ENCODE results near the gene CSNK1G2.

CSNK1G2 gene

GRCh38 chr19:1990230-1991017, 49.5 kb downstream of the CSNK1G2 start:
- no peak for DNase-seq

GRCh38 chr19:1991018-1991913, 50.3 kb downstream of the CSNK1G2 start:
- DNase-seq = no peak

- DNase-seq = no peak
Observed at GRCh38 chr19:1992759-1993260, 51.8 kb downstream of the CSNK1G2 start.

GRCh38 chr19:1997353-1998233, 56.6 kb downstream of the CSNK1G2 start:
- DNase-seq = no peak

DNA sequence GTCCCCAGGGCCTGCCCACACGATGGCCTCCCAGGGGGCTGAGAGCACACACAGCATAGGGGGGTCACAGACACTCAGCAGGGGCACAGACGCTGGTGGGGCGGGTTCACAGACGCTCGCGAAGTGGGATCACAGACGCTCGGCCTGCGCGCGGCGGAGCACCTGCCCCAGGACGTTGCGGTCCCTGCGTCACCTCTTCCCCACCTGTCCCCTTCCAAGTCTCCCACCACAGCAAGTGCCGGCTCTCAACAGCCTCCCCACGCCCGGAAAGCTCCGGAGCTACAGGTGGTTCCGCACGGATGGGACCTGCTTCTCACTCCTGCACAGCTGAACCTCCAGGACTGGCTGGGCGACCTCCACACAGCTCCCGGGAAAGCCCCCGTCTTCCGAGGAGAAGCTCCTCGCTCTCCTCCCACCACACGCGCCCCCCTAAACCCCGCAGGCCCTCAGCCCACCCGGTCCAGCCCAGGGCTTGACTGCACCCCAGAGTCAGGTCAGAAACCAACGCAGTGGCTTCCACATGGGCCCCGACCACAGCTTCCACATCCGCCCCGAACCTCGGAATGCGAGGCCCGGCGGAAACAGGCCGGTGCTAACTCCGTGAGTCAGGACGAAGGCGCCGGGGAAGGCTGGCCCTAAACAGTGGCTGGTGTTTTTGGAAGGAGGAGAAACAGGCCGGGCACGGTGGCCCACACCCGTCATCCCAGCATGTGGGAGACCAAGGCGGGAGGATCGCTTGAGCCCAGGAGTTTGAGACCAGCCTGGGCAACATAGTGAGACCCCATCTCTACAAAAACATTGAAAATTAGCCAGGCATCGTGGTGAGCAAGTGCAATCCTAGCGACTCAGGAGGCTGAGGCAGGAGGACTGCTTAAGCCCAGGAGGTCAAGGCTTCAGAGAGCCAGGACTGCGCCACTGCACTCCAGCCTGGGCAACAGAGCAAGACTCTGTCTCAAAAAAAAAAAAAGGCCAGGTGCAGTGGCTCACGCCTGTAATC, 58.0 kb downstream of the CSNK1G2 start:
- no peak for DNase-seq

GRCh38 chr19:1999856-2000515, 59.0 kb downstream of the CSNK1G2 start:
- no peak for DNase-seq

DNA sequence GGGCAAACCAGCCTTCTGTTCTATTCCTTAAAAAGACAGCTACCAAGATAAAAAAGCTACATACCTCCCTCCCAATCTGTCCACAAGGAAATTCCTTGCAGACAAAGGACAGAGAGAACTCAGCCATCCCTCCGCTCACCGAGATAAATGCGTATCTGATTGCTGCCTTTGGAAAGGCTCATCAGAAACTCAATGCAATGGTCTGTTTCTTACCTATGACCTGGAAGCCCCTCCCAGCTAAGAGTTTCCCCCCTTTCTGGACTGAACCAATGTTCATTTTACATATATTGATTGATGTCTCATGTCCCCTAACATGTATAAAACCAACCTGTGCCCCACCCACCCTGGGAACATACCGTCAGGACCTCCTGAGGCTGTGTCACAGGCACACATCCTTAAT, 62.9 kb downstream of the CSNK1G2 start:
- DNase-seq = no peak

DNA sequence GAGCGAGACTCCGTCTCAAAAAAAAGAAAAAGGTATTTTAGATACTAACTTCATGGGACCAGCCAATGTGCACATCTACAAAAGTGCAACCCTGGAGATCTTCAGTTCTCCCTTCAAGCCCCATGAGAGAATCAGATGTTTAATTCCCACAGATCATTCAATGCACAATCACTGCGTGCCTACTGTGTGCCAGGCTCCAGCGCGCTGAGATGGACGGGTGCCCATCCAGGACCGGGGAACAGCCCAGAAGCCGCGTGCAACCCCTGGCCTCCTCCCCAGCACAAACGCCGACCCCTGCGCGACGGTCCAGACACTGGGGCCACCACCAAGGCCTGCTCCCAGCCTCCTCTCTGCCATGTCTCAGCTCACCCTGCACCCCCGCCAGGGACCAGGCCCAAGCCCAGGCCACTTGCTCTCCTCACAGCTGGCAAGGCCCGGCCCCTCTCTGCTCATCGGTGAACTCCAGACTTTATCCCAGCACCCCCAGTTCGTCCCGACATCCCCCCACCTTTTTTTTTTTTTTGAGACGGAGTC, 69.2 kb downstream of the CSNK1G2 start:
- no peak for DNase-seq

GRCh38 chr19:2011169-2011568, 70.2 kb downstream of the CSNK1G2 start:
- no peak for DNase-seq

DNA sequence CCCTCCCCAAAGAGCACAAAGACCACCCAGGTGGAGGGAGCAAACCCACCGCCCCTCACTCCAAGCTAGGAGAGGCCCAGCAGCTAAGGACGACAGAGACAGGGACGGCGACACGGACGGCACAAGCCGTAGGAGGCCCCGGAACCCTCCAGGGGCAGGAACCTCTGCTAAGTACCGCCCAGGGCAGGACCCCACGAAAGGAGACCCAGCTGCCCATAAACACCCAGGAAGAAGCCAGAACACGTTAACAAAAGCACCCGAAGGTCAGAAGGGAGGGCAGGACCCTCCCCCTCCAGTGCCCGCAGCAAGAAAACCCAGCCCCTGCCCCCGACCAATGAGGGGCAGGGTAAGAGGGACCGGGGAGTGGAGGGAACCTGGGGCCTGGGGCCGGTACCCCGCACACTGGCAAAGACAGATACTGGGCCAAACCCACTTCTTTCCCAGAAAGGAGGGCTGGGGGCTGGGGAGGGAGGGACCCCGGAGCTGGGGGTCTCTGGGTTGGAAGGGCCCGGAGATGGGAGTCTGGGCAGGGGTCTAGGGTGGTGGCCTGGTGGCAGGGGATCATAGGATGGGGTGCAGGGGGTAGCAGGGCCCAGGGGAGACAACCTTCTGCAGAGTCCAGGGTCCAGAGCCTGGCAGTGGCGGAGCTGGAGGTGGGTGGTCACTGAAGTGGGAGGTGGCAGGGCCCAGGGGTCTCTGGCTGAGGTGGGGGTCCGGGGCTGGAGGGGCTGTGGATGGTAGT, 72.1 kb downstream of the CSNK1G2 start:
- DNase-seq = no peak

- DNase-seq = no peak
Observed at GRCh38 chr19:2013683-2013961, 72.7 kb downstream of the CSNK1G2 start.

- no peak for DNase-seq
Observed at GRCh38 chr19:2014131-2014571, 73.2 kb downstream of the CSNK1G2 start.

DNA sequence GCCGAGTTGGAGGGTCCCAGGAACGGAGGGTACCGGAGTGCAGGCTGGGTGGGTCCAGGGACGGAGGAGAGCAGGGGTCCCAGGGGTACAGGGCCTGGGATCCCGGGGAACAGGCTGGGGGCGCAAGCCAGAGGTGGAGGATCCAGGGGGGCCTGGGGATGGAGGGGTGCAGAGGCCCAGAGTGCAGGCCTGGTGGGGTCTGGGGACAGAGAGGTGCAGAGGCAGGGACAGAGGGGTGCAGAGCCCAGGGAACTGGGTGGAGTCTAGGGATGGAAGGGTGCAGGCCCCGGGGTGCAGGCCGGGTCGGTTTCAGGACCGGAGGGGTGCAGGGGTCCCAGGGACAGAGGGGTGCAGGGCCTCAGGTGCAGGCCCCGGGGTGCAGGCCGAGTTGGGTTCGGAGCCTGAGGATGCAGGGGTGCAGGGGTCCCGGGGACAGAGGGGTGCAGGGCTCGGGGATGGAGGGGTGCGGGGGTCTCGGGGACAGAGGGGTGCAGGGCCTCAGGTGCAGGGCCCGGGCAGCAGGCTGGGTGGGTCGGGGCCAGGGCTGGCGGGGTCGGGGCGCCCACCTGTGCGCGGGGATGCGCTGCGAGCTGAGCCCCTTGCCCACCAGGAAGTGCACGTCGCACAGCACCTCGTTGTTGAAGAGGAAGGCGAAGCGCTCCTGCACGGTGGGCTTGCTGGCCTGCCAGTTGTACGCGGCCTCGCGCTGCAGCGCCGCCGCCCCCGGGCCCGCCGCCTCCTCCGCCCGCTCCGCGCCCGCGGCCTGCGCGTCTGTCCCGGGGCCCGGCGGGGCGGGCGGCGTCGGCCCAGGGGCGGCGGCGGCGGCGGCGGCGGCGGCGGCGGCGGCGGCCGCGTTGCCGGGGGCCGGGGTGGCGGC, 74.0 kb downstream of the CSNK1G2 start:
- DNase-seq = peak; percentile 52

DNA sequence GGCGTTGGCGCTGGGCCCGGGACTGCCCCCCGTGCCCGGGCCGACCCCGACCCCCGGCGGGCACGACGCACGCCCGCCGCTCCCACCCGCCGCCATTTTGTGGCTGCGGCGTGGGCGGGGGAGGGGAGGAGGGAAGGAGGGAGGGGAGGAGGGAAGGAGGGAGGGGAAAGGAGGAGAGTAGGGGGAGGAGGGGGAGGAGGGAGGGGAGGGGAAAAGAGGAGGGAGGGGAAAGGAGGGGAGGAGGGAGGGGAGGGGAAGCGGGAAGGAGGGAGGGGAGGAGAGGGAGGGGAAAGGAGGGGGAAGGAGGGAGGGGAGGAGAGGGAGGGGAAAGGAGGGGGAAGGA, 74.6 kb downstream of the CSNK1G2 start, which contains the start of gene BTBD2:
BTBD2 (minus strand) TSS at position 107 of the 343 bp plus-strand sequence; CDS start at position 96, 11 bp downstream.
- DNase-seq = peak; percentile 78

GRCh38 chr19:2016041-2016807, 75.3 kb downstream of the CSNK1G2 start:
- peak; percentile 82 for DNase-seq

DNA sequence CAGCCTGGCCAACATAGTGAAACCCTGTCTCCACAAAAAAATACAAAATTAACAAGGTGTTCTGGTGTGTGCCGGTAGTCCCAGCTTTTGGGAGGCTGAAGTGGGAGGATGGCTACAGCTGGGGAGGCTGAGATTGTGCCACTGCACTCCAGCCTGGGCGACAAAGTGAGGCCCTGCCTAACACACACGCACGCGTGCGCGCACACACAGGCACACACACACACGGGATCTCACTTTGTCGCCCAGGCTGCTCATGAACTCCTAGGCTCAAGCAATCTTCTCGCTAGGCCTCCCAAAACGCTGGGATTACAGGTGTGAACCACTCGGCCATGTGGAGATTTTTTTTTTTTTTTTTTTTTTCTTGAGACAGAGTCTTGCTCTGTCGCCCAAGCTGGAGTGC, 77.8 kb downstream of the CSNK1G2 start:
- no peak for DNase-seq

- DNase-seq = no peak
Observed at GRCh38 chr19:2021453-2022140, 80.6 kb downstream of the CSNK1G2 start.

- DNase-seq = no peak
Observed at GRCh38 chr19:2022289-2022688, 81.3 kb downstream of the CSNK1G2 start.
